EH (cell line): ENCODE data around the gene IFFO2.
A peak's percentile ranks its signal among the peaks of the same experiment; 100 is the strongest.

ENCODE experiments used
- DNase-seq: peaks from one replicate; pipeline ENCODE4 v3.0.0-alpha.2; 2015; ENCODE audit warnings: low read depth

Gene IFFO2

GRCh38 chr1:18919197-18919905 lies 37.1 kb downstream of the IFFO2 start:
- no peak for DNase-seq

GRCh38 chr1:18918417-18918816 lies 38.1 kb downstream of the IFFO2 start:
- DNase-seq = no peak

GRCh38 chr1:18917071-18917799 lies 39.2 kb downstream of the IFFO2 start:
- no peak for DNase-seq

- no peak for DNase-seq
Measured at GRCh38 chr1:18915341-18915740, 41.1 kb downstream of the IFFO2 start.

GRCh38 chr1:18913065-18913835 lies 43.2 kb downstream of the IFFO2 start:
- peak; percentile 87 for DNase-seq

- DNase-seq = no peak
Measured at GRCh38 chr1:18912550-18912949, 43.9 kb downstream of the IFFO2 start.

GRCh38 chr1:18908911-18909771 lies 47.3 kb downstream of the IFFO2 start:
- DNase-seq = no peak

GRCh38 chr1:18907917-18908845 lies 48.3 kb downstream of the IFFO2 start:
- no peak for DNase-seq

GRCh38 chr1:18907021-18907916 lies 49.2 kb downstream of the IFFO2 start:
- DNase-seq = peak; percentile 73

GRCh38 chr1:18903291-18903756 lies 53.2 kb downstream of the IFFO2 start:
- DNase-seq = no peak

GRCh38 chr1:18902523-18903290 lies 53.8 kb downstream of the IFFO2 start, which contains the start of gene ALDH4A1:
TSS of gene ALDH4A1 (minus strand) at chr1:18902555. CDS start at chr1:18902523, 32 bp downstream.
- DNase-seq = peak; percentile 99

GRCh38 chr1:18901952-18902522 lies 54.4 kb downstream of the IFFO2 start:
- peak; percentile 63 for DNase-seq

- DNase-seq = no peak
Measured at GRCh38 chr1:18901147-18901951, 55.1 kb downstream of the IFFO2 start.

GRCh38 chr1:18900303-18900841 lies 56.1 kb downstream of the IFFO2 start:
- DNase-seq = no peak

- no peak for DNase-seq
Measured at GRCh38 chr1:18899363-18900049, 57.0 kb downstream of the IFFO2 start.

- no peak for DNase-seq
Measured at GRCh38 chr1:18898567-18898966, 57.9 kb downstream of the IFFO2 start.

- DNase-seq = no peak
Measured at GRCh38 chr1:18895317-18895716, 61.2 kb downstream of the IFFO2 start.
